GM12875 (cell line): Measurements from ENCODE around the gene ARHGAP4.

Source experiments
- H3K4me3 ChIP-seq: one replicate; pipeline ENCODE4 v1.5.1; 2011; ENCODE audit warnings: low read depth, low read length, control low read depth
- TF ChIP-seq, protein P1 (sequence below): IDR thresholded peaks from 2 replicates; pipeline ENCODE4 v1.5.1; 2011; ENCODE audit warnings: low read depth, mild to moderate bottlenecking, control low read depth, inconsistent platforms, low read length, moderate library complexity, borderline replicate concordance; ENCODE audit not compliant: insufficient read depth

Gene ARHGAP4

DNA sequence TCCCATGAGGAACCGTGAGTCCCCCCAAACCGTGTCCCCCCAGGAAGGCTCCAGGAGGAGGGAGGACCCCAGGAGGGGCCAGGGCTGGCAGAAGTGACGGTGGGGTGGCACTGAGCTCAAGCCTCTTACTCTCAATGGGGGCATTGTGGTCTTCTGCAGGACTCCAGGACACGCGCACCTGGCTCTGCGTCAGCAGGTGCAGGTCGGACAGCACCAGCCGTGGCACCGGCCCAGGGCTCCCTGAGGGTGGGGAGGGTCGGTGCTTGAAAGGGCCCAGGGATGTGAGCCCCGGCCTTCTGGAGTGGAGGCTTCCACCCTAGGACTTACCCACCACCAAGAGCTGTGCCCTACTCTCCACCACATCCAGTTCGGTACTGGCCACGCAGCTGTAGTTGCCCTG, 58.4 kb downstream of the ARHGAP4 start:
- TF ChIP-seq, protein P1, sequence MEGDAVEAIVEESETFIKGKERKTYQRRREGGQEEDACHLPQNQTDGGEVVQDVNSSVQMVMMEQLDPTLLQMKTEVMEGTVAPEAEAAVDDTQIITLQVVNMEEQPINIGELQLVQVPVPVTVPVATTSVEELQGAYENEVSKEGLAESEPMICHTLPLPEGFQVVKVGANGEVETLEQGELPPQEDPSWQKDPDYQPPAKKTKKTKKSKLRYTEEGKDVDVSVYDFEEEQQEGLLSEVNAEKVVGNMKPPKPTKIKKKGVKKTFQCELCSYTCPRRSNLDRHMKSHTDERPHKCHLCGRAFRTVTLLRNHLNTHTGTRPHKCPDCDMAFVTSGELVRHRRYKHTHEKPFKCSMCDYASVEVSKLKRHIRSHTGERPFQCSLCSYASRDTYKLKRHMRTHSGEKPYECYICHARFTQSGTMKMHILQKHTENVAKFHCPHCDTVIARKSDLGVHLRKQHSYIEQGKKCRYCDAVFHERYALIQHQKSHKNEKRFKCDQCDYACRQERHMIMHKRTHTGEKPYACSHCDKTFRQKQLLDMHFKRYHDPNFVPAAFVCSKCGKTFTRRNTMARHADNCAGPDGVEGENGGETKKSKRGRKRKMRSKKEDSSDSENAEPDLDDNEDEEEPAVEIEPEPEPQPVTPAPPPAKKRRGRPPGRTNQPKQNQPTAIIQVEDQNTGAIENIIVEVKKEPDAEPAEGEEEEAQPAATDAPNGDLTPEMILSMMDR: no peak

DNA sequence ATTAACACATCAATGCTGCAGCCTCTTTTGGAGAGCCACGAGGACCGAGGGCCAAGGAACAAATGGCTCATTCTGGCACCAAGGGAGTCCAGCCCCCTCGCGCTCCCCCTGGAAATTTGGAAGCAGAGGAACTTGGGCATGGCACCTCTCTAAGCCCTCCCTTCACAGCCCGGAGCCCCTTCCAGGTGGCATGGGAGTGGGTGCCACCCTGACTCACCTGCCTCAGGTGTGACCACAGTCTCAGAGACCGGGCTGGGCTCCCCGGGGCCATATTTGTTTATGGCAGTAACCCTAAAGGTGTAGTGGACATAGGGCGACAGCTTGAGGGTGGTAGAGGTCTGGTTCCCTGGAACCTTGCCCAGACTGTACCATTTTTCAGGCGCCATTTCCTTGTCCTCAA, 58.9 kb downstream of the ARHGAP4 start:
- TF ChIP-seq, protein P1: no peak
- H3K4me3 ChIP-seq: no peak overlapping the region

More for the DNA sequence above, 58.4 kb downstream of the ARHGAP4 start:
- no peak overlapping the region for H3K4me3 ChIP-seq

DNA sequence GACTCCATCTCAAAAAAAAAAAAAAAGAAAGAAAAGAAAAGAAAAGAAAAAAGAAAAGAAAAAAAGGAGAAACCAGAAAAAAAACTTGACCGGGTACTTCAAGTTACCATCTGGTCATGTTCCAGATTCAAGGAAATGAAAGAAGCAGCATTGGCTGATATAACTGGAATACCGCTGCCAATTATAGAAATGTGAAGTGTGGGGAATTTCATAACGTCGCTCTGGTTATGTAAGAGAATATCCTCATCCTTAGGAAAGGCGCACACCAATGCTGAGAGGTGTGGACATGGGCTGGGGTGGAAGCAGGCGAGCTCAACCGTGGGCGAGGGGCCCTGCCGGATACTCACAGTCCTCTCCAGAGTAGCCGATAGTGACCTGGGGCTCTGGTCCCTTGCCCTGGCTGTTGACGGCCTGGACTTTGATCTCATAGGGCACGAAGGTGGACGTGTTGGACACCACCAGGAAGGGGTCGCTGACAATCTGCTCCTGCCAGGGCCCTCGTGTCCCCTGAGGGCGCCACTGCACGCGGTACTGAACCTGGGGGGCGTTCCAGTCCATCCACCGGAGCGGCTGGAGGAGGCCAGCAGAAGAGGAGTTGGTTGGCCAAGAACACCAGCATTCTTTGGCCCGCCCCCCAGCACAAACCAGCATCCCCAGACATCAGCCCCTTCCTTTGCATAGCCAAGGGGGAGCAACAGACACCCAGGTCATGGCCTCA, 59.6 kb downstream of the ARHGAP4 start:
- H3K4me3 ChIP-seq: no peak overlapping the region
- TF ChIP-seq, protein P1: no peak

DNA sequence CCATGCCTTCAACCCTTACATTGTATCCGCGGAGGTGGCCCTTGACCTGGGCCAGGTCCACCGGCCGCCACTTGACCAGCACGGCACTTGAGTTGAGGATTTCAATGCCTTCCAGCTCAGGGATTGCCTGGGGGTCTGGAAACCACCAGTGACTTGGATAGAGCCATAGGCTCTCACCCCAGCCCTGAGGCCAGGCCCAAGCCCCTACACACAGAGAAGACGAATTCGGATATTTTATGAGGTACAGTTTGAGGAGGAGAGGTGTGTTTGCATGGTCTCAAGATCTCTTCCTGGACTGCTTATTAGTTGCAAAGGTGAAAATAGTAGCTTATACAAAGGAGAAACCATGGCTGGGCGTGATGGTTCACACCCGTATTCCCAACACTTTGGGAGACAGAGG, 60.4 kb downstream of the ARHGAP4 start:
- TF ChIP-seq, protein P1: no peak
- H3K4me3 ChIP-seq: no peak overlapping the region

DNA sequence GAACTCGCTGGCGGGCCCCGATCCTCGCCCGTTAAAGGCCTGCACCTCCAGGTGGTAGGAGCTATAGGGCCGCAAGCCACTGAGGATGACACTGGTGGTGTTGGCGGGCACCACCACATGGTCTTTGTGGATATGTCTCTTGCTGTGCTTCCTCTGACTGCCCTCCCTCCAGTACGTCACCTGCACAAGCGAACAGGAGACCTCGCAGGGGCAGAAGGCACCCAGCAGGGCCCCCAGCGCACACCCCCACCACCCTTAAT, 60.8 kb downstream of the ARHGAP4 start:
- TF ChIP-seq, protein P1: no peak
- H3K4me3 ChIP-seq: no peak overlapping the region

DNA sequence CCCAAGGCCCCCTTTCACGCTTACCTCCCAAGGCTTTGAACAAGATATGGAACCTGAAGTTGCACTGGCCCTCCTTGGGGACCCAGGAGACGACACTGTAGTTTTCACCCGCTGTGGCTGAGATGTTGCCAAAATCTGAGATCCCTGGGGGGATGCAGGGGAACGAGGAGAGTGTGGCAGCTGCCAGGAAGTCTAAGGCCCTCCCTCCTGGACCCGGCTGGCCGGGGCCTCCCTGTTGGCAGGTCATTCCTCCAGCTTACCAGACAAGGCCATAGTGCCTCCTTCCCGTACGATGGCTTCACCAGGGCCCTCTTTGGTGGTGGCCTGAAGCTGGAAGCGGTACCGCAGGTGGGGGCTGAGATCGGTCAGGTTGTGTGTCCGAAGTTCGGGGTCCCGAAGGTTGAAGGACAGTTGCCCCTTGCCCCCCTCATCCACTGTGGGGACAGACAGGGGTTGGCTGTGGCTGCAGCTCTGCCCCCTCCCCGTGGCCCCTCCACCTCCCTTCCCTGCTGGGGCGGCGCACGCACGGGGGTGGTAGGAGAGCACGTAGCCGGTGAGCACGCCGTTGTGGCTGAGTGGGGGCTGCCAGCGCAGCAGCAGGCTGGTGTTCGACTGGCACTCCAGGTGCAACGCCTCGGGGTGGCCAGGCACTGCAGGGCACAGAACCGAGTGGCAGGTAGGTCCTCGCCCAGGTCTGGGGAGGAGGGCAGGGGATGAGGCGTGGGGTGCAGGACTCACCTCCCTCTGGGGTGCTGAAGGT, 61.3 kb downstream of the ARHGAP4 start:
- TF ChIP-seq, protein P1: no peak
- H3K4me3 ChIP-seq: no peak overlapping the region

DNA sequence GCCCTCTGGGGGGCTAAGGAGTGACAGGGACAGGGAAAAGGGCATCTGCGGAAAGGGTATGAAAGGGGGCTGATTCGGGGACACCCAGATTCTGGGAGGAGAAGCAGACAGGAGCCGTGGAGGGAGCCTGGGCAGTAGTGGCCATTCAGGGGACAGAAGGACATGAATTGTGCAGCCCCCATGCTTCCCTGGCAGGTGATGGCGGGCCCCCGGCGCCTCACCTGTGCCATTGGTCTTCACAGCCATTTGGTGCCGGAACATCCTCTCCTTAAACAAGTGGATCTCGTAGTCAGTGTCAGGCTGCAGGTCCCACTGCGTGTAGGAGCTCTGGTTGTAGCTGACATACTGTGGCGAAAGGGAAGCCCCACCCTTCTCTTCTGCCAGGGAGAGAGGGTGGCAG, 62.0 kb downstream of the ARHGAP4 start:
- TF ChIP-seq, protein P1: no peak
- H3K4me3 ChIP-seq: no peak overlapping the region
